ENCODE measurements around the gene ERP27. TPM values are rescaled to one million over a fixed set of nuclear protein-coding genes. Genes with fewer than 3 reads are reported as not detected.

Gene ERP27
- total RNA-seq, 1 experiment from 2014 or later = not detected

GRCh38 chr12:14923944-14924343 is 14.4 kb downstream of the ERP27 start:
- DNase-seq (ENCODE audit: low read depth, low spot score) (no peak), ATAC-seq (no peak)
- H3K27ac ChIP-seq (ENCODE audit: low read length) = no peak overlapping the region
- H3K36me3 ChIP-seq (ENCODE audit: control insufficient read depth, insufficient read depth, low read length) = no peaks in the 10 kb centered on the region
- intact Hi-C loops (cut with micrococcal nuclease; ENCODE audit: unreplicated experiment) = no loop called here
- no peaks in the 10 kb centered on the region for H3K4me1 ChIP-seq (ENCODE audit: control insufficient read depth, insufficient read depth, low read length)
- no peaks in the 10 kb centered on the region for H3K9me3 ChIP-seq (ENCODE audit: control insufficient read depth, insufficient read depth, low read depth, low read length)
- H3K27me3 ChIP-seq (ENCODE audit: control insufficient read depth, insufficient read depth, low read length) = no peaks in the 10 kb centered on the region
- TF ChIP-seq POLR2AphosphoS5 (IDR thresholded peaks at IDR 0.05; ENCODE audit: low read depth, low read length) (no peak), TCF7L2 (IDR thresholded peaks at IDR 0.05; ENCODE audit: low read depth, low read length) (no peak), REST (IDR thresholded peaks at IDR 0.05; ENCODE audit: insufficient read depth in 1 of 2, low read depth in 2 of 2, low read length in 1 of 2) (no peak), SIN3A (IDR thresholded peaks at IDR 0.05; ENCODE audit: borderline replicate concordance, insufficient read depth, low read depth, low read length) (no peak), CTCF (IDR thresholded peaks at IDR 0.05) (no peak)
- no peak overlapping the region for H3K4me3 ChIP-seq (ENCODE audit: low read depth in 2 of 2, low read length in 2 of 2)
- BruUV-seq (replicated peaks) = no TSS peak
- in situ Hi-C loops (cut with HindIII; ENCODE audit: low pct_unique_long_range_greater_than_20kb, low sequenced_read_pairs) = no loop called here
- POLR2A ChIA-PET = no interaction called here
- CTCF ChIA-PET = no interaction called here

- DNase-seq (ENCODE audit: low read depth, low spot score) = no peak
- in situ Hi-C loops (cut with HindIII; ENCODE audit: low pct_unique_long_range_greater_than_20kb, low sequenced_read_pairs) (no loop called here), intact Hi-C loops (cut with micrococcal nuclease; ENCODE audit: unreplicated experiment) (no loop called here)
- no peak for ATAC-seq
- no peaks in the 10 kb centered on the region for H3K9me3 ChIP-seq (ENCODE audit: control insufficient read depth, insufficient read depth, low read depth, low read length)
- POLR2A ChIA-PET = no interaction called here
- BruUV-seq (replicated peaks) = no TSS peak
- H3K36me3 ChIP-seq (ENCODE audit: control insufficient read depth, insufficient read depth, low read length) = no peaks in the 10 kb centered on the region
- CTCF ChIA-PET = no interaction called here
- H3K4me3 ChIP-seq (ENCODE audit: low read depth in 2 of 2, low read length in 2 of 2) = no peak overlapping the region
- no peak overlapping the region for H3K27ac ChIP-seq (ENCODE audit: low read length)
- no peak for TF ChIP-seq TCF7L2 (IDR thresholded peaks at IDR 0.05; ENCODE audit: low read depth, low read length)
- no peak for TF ChIP-seq REST (IDR thresholded peaks at IDR 0.05; ENCODE audit: insufficient read depth in 1 of 2, low read depth in 2 of 2, low read length in 1 of 2)
- no peak for TF ChIP-seq SIN3A (IDR thresholded peaks at IDR 0.05; ENCODE audit: borderline replicate concordance, insufficient read depth, low read depth, low read length)
- TF ChIP-seq CTCF (IDR thresholded peaks at IDR 0.05) = no peak
- no peaks in the 10 kb centered on the region for H3K4me1 ChIP-seq (ENCODE audit: control insufficient read depth, insufficient read depth, low read length)
- no peaks in the 10 kb centered on the region for H3K27me3 ChIP-seq (ENCODE audit: control insufficient read depth, insufficient read depth, low read length)
Measured at GRCh38 chr12:14921218-14921617, 17.1 kb downstream of the ERP27 start.
